Spinal cord (tissue), 10 donors: Measurements from ENCODE around the gene PPP1R3F. TPM values are rescaled to one million over a fixed set of nuclear protein-coding genes. Genes with fewer than 3 reads are reported as not detected.
"Not testable (repeated sequence)": the region's sequence is repeated elsewhere in the genome, so short reads cannot be mapped to it uniquely, and the experiment has no call there.

ENCODE experiments used
- DNase-seq, 6 donors: peaks; one replicate each; pipeline versions ENCODE4 v3.0.0 to v3.0.0-alpha.2; 2013 to 2015; ENCODE audit warnings: low spot score in 6 of 6, low read depth in 4 of 6
- H3K27ac ChIP-seq: one replicate; pipeline ENCODE4 v1.5.1; 2013; ENCODE audit warnings: low read depth, low read length, control low read depth
- H3K27me3 ChIP-seq: one replicate; pipeline ENCODE4 v1.6.1; 2013; ENCODE audit warnings: low read length; ENCODE audit not compliant: control insufficient read depth, insufficient read depth
- H3K36me3 ChIP-seq: one replicate; pipeline ENCODE4 v1.6.1; 2013; ENCODE audit warnings: low read length; ENCODE audit not compliant: control insufficient read depth, insufficient read depth
- H3K4me1 ChIP-seq: one replicate; pipeline ENCODE4 v1.6.1; 2013; ENCODE audit warnings: low read length; ENCODE audit not compliant: control insufficient read depth, insufficient read depth
- H3K4me3 ChIP-seq: one replicate; pipeline ENCODE4 v1.5.1; 2013; ENCODE audit warnings: low read depth, low read length, control low read depth
- H3K9me3 ChIP-seq: one replicate; pipeline ENCODE4 v1.6.1; 2013; ENCODE audit warnings: low read length; ENCODE audit not compliant: control insufficient read depth, insufficient read depth
- WGBS: methylation state at CpG from one replicate; pipeline ENCODE4 v1.1.5; 2013; ENCODE audit warnings: missing lambda C conversion rate; ENCODE audit not compliant: insufficient coverage; 5-methylcytosine and 5-hydroxymethylcytosine counted together
- polyA plus RNA-seq, 2 donors: library from polyadenylated mRNA; unstranded; fragments of 120-200 nt; gene quantifications; one replicate each; pipeline ENCODE4 v1.2.1, GENCODE V29; 2013; ENCODE audit not compliant: insufficient read length in 2 of 2
- total RNA-seq, 2 donors: library from RNA; depleted of rRNA in 1 of 2; stranded (reverse); fragments of 120-200 nt in 1 of 2; fragments of >200 nt in 1 of 2; gene quantifications; one replicate each; pipeline versions ENCODE4 v1.2.3 to v1.2.4, GENCODE V29; 2013 to 2014
- donor health status: healthy.

The PPP1R3F gene
- total and polyA plus RNA-seq, 4 donors, result 13.3 to 25.1 (median 18.8) TPM

GRCh38 chrX:49330421-49330820 is 60.8 kb downstream of the PPP1R3F start:
- no CpG with 5 or more reads among the region's 11 CpGs for WGBS
- not testable (repeated sequence) for H3K9me3 ChIP-seq, H3K4me3 ChIP-seq, H3K36me3 ChIP-seq, DNase-seq, H3K27ac ChIP-seq, H3K27me3 ChIP-seq, H3K4me1 ChIP-seq

- H3K27me3 ChIP-seq, H3K36me3 ChIP-seq, H3K4me1 ChIP-seq, H3K4me3 ChIP-seq, DNase-seq, H3K9me3 ChIP-seq, H3K27ac ChIP-seq: not testable (repeated sequence)
- WGBS, result no CpG with 5 or more reads among the region's 16 CpGs
Measured at GRCh38 chrX:49331282-49331681, 61.7 kb downstream of the PPP1R3F start, which contains the start of gene GAGE13. Gene GAGE13, plus strand, starts transcription at chrX:49331582. Its CDS starts 1,156 bp downstream, at chrX:49332738.

GRCh38 chrX:49331841-49332240 is 62.2 kb downstream of the PPP1R3F start:
- not testable (repeated sequence) for H3K36me3 ChIP-seq, H3K4me1 ChIP-seq, H3K4me3 ChIP-seq, DNase-seq, H3K27me3 ChIP-seq, H3K9me3 ChIP-seq, H3K27ac ChIP-seq
- no CpG with 5 or more reads among the region's 26 CpGs for WGBS

Other genes starting within 250 kb of the PPP1R3F start
- 10 to 100 TPM; 13.1 to 21.7 TPM for gene TFE3, start 226.4 kb upstream of the PPP1R3F start, total RNA-seq
- gene TFE3, start 226.4 kb upstream of the PPP1R3F start, polyA plus RNA-seq, result 10 to 100 TPM; 36.5 to 41.3 TPM
- gene CCDC120, start 210.8 kb upstream of the PPP1R3F start, total RNA-seq, result 1 to 10 TPM; 1.6 to 3.5 TPM
- 10 to 100 TPM; 14.8 to 22.4 TPM for gene CCDC120, start 210.8 kb upstream of the PPP1R3F start, polyA plus RNA-seq
- 10 to 100 TPM in 1 of 2 donors, 1 to 10 TPM in 1; 7.3 to 16.1 TPM for gene PRAF2, start 195.8 kb upstream of the PPP1R3F start, total RNA-seq
- gene PRAF2, start 195.8 kb upstream of the PPP1R3F start, polyA plus RNA-seq, result 100 to 1,000 TPM; 122 to 128 TPM
- gene WDR45, start 189.9 kb upstream of the PPP1R3F start, total RNA-seq, result 10 to 100 TPM; 24.5 to 47.3 TPM
- gene WDR45, start 189.9 kb upstream of the PPP1R3F start, polyA plus RNA-seq, result 10 to 100 TPM; 42.2 to 49.0 TPM
- 10 to 100 TPM; 22.9 to 32.3 TPM for gene GPKOW, start 146.1 kb upstream of the PPP1R3F start, total RNA-seq
- gene GPKOW, start 146.1 kb upstream of the PPP1R3F start, polyA plus RNA-seq, result 10 to 100 TPM; 34.2 to 35.6 TPM
- 1 to 10 TPM; 2.0 to 6.2 TPM for gene MAGIX, start 107.0 kb upstream of the PPP1R3F start, total RNA-seq
- gene MAGIX, start 107.0 kb upstream of the PPP1R3F start, polyA plus RNA-seq, result 1 to 10 TPM; 5.5 to 6.0 TPM
- 10 to 100 TPM in 1 of 2 donors, 1 to 10 TPM in 1; 3.6 to 26.1 TPM for gene PLP2, start 97.9 kb upstream of the PPP1R3F start, total RNA-seq
- gene PLP2, start 97.9 kb upstream of the PPP1R3F start, polyA plus RNA-seq, result 10 to 100 TPM; 11.9 to 22.8 TPM
- 1 to 10 TPM; 2.0 to 2.2 TPM for gene PRICKLE3, start 83.4 kb upstream of the PPP1R3F start, total RNA-seq
- gene PRICKLE3, start 83.4 kb upstream of the PPP1R3F start, polyA plus RNA-seq, result 1 to 10 TPM; 1.7 to 3.1 TPM
- 100 to 1,000 TPM in 1 of 2 donors, 10 to 100 TPM in 1; 83.5 to 192 TPM for gene SYP, start 69.6 kb upstream of the PPP1R3F start, total RNA-seq
- gene SYP, start 69.6 kb upstream of the PPP1R3F start, polyA plus RNA-seq, result 100 to 1,000 TPM; 299 to 344 TPM
- gene CACNA1F, start 36.5 kb upstream of the PPP1R3F start, total RNA-seq, result under 1 TPM; under 0.01 to 0.11 TPM
- under 1 TPM; 0.11 to 0.21 TPM for gene CACNA1F, start 36.5 kb upstream of the PPP1R3F start, polyA plus RNA-seq
- 1 to 10 TPM; 7.2 to 8.1 TPM for gene CCDC22, start 34.3 kb upstream of the PPP1R3F start, total RNA-seq
- 10 to 100 TPM; 20.6 to 21.2 TPM for gene CCDC22, start 34.3 kb upstream of the PPP1R3F start, polyA plus RNA-seq
- gene FOXP3, start 5.1 kb upstream of the PPP1R3F start, total RNA-seq, result under 1 TPM in 1 of 2 donors, not detected in 1; 0.11 TPM
- gene FOXP3, start 5.1 kb upstream of the PPP1R3F start, polyA plus RNA-seq, result 1 to 10 TPM; 1.2 to 1.3 TPM
- gene GAGE10, start 33.9 kb downstream of the PPP1R3F start, total RNA-seq, result not detected
- not detected for gene GAGE10, start 33.9 kb downstream of the PPP1R3F start, polyA plus RNA-seq
- not detected for gene GAGE12J, start 52.2 kb downstream of the PPP1R3F start, total RNA-seq
- not detected for gene GAGE12J, start 52.2 kb downstream of the PPP1R3F start, polyA plus RNA-seq
- gene GAGE13, start 61.8 kb downstream of the PPP1R3F start, total RNA-seq, result not detected
- gene GAGE13, start 61.8 kb downstream of the PPP1R3F start, polyA plus RNA-seq, result not detected